Smooth muscle cell (in vitro differentiated cells): ENCODE measurements around the gene MSTO1. TPM values are rescaled to one million over a fixed set of nuclear protein-coding genes. Genes with fewer than 3 reads are reported as not detected.
"Not testable (repeated sequence)": the region's sequence is repeated elsewhere in the genome, so short reads cannot be mapped to it uniquely, and the experiment has no call there.

Experiments
- DNase-seq: peaks from one replicate; lab custom pipeline; 2025; ENCODE audit not compliant: unreplicated experiment; lab: John Stamatoyannopoulos, UW
- H2AFZ ChIP-seq: fragments of 200-600 bp; sonication (generic); 2 replicates; pipeline ENCODE4 v1.6.0; 2016; ENCODE audit warnings: antibody characterized with exemption, low read depth, mild to moderate bottlenecking
- H3F3A ChIP-seq: fragments of 200-600 bp; sonication (generic); 2 replicates; pipeline ENCODE4 v1.6.0; 2017; ENCODE audit warnings: antibody characterized with exemption, low read depth
- H3K27ac ChIP-seq: fragments of 200-600 bp; sonication (generic); 2 replicates; pipeline ENCODE4 v1.5.1; 2016; ENCODE audit warnings: low read depth, mild to moderate bottlenecking
- H3K27me3 ChIP-seq: fragments of 200-600 bp; sonication (generic); 2 replicates; pipeline ENCODE4 v1.6.1; 2016; ENCODE audit warnings: low read depth, mild to moderate bottlenecking
- H3K36me3 ChIP-seq: fragments of 200-600 bp; sonication (generic); 2 replicates; pipeline ENCODE4 v1.5.1; 2016; ENCODE audit warnings: low read depth
- H3K4me1 ChIP-seq: fragments of 200-600 bp; sonication (generic); 2 replicates; pipeline ENCODE4 v1.5.1; 2016; ENCODE audit warnings: low read depth
- H3K4me2 ChIP-seq: fragments of 200-600 bp; sonication (generic); 2 replicates; pipeline ENCODE4 v1.6.0; 2016; ENCODE audit warnings: mild to moderate bottlenecking
- H3K4me3 ChIP-seq: fragments of 200-600 bp; sonication (generic); 2 replicates; pipeline ENCODE4 v1.5.1; 2016; ENCODE audit warnings: mild to moderate bottlenecking
- H3K79me2 ChIP-seq: fragments of 200-600 bp; sonication (generic); 2 replicates; pipeline ENCODE4 v1.6.0; 2016; ENCODE audit warnings: low read depth, mild to moderate bottlenecking
- H3K9ac ChIP-seq: fragments of 200-600 bp; sonication (generic); 2 replicates; pipeline ENCODE4 v1.6.0; 2016; ENCODE audit warnings: low read depth
- H3K9me3 ChIP-seq: fragments of 200-600 bp; sonication (generic); replicated peaks from 2 replicates; pipeline ENCODE4 v1.5.1; 2016; ENCODE audit warnings: low read depth
- H4K20me1 ChIP-seq: fragments of 200-600 bp; sonication (generic); 2 replicates; pipeline ENCODE4 v1.6.0; 2016; ENCODE audit warnings: low read depth
- CTCF ChIP-seq: fragments of 200-600 bp; sonication (generic); IDR thresholded peaks from 2 replicates; pipeline ENCODE4 v1.5.1; 2017; ENCODE audit warnings: borderline replicate concordance, mild to moderate bottlenecking, antibody characterized with exemption; ENCODE audit not compliant: insufficient read depth, poor library complexity, severe bottlenecking
- WGBS: methylation state at CpG from one replicate; pipeline ENCODE4 v1.1.7; 2016; ENCODE audit warnings: low lambda C conversion rate; 5-methylcytosine and 5-hydroxymethylcytosine counted together
- polyA plus RNA-seq: library from polyadenylated mRNA; unstranded; fragments of >200 nt; fragmentation: Nextera tagmentation; extraction: Ambion mirVana; gene quantifications from 2 replicates; pipeline ENCODE4 v1.2.1, GENCODE V29; 2016
- total RNA-seq: library from RNA; depleted of rRNA; stranded (reverse); fragments of >200 nt; gene quantifications from 2 replicates; pipeline ENCODE4 v1.2.3, GENCODE V29; 2014

Gene MSTO1
- total and polyA plus RNA-seq, 2 experiments from 2014 or later, result 17.5 to 41.2 TPM

GRCh38 chr1:155598842-155599331, 11.1 kb upstream of the MSTO1 start:
- H3F3A ChIP-seq, result peaks cover 8% of the 10 kb centered on the region
- no peaks in the 10 kb centered on the region for H3K36me3 ChIP-seq
- 9% methylated on average over 12 of the region's 12 CpGs for WGBS
- no peaks in the 10 kb centered on the region for H3K27me3 ChIP-seq
- peak overlapping the region; percentile 33 for H3K27ac ChIP-seq
- no peaks in the 10 kb centered on the region for H3K9me3 ChIP-seq
- H3K79me2 ChIP-seq, result no peaks in the 10 kb centered on the region
- peaks cover 6% of the 10 kb centered on the region for H3K4me1 ChIP-seq
- no peak for TF ChIP-seq CTCF
- H3K4me3 ChIP-seq, result peak overlapping the region; percentile 24
- H3K4me2 ChIP-seq, result peak overlapping the region; percentile 73
- peak overlapping the region; percentile 5 for H3K9ac ChIP-seq
- no peaks in the 10 kb centered on the region for H4K20me1 ChIP-seq
- H2AFZ ChIP-seq, result peak overlapping the region; percentile 41
- DNase-seq, result peak; percentile 1

GRCh38 chr1:155599828-155600572, 10.0 kb upstream of the MSTO1 start:
- not testable (repeated sequence) for H3K79me2 ChIP-seq, H4K20me1 ChIP-seq, DNase-seq, H3K9me3 ChIP-seq, H3K4me3 ChIP-seq, H3F3A ChIP-seq, H3K4me1 ChIP-seq, H3K36me3 ChIP-seq, H3K27me3 ChIP-seq, H3K9ac ChIP-seq
- Histone ChIP-seq H2AFZ (peak overlapping the region; percentile 69), H3K4me2 (peak overlapping the region; percentile 73), H3K27ac (peak overlapping the region; percentile 31)
- WGBS, result 11% methylated on average over 12 of the region's 12 CpGs

GRCh38 chr1:155607708-155608107, 2.3 kb upstream of the MSTO1 start:
- Histone ChIP-seq H3K9ac (no peak overlapping the region), H3K27ac (no peak overlapping the region), H3K36me3 (no peaks in the 10 kb centered on the region), H4K20me1 (no peaks in the 10 kb centered on the region), H3K79me2 (no peaks in the 10 kb centered on the region), H3K4me3 (no peak overlapping the region), H3K27me3 (no peaks in the 10 kb centered on the region), H3F3A (no peaks in the 10 kb centered on the region), H3K9me3 (no peaks in the 10 kb centered on the region), H3K4me1 (no peaks in the 10 kb centered on the region), H2AFZ (no peak overlapping the region), H3K4me2 (no peak overlapping the region)
- WGBS, result 96% methylated on average over 7 of the region's 7 CpGs
- TF ChIP-seq CTCF, result no peak
- DNase-seq, result no peak

- no peak for TF ChIP-seq CTCF
- no peaks in the 10 kb centered on the region for H3K27me3 ChIP-seq
- H4K20me1 ChIP-seq, result no peaks in the 10 kb centered on the region
- H3K9me3 ChIP-seq, result no peaks in the 10 kb centered on the region
- H3K4me2 ChIP-seq, result no peak overlapping the region
- H3K4me1 ChIP-seq, result no peaks in the 10 kb centered on the region
- 97% methylated on average over 9 of the region's 9 CpGs for WGBS
- no peaks in the 10 kb centered on the region for H3K79me2 ChIP-seq
- H3F3A ChIP-seq, result no peaks in the 10 kb centered on the region
- no peak overlapping the region for H3K4me3 ChIP-seq
- no peak overlapping the region for H3K27ac ChIP-seq
- H2AFZ ChIP-seq, result no peak overlapping the region
- H3K36me3 ChIP-seq, result no peaks in the 10 kb centered on the region
- H3K9ac ChIP-seq, result no peak overlapping the region
- no peak for DNase-seq
These were observed 1.2 kb upstream of the MSTO1 start for GRCh38 chr1:155608888-155609225.

GRCh38 chr1:155610257-155610647, 234 bp downstream of the MSTO1 start:
- not testable (repeated sequence) for H3K9me3 ChIP-seq, DNase-seq, H3K4me1 ChIP-seq, H2AFZ ChIP-seq, H4K20me1 ChIP-seq, H3K36me3 ChIP-seq, H3K79me2 ChIP-seq, H3K27me3 ChIP-seq, H3K9ac ChIP-seq, H3F3A ChIP-seq, H3K27ac ChIP-seq
- H3K4me2 ChIP-seq, result peak overlapping the region; percentile 78
- 17% methylated on average over 1 of the region's 33 CpGs for WGBS
- H3K4me3 ChIP-seq, result peak overlapping the region; percentile 74

- not testable (repeated sequence) for H4K20me1 ChIP-seq, H3K9me3 ChIP-seq, H3K4me1 ChIP-seq, H3K4me3 ChIP-seq, H3K9ac ChIP-seq, DNase-seq, H3K79me2 ChIP-seq, H2AFZ ChIP-seq, H3F3A ChIP-seq, H3K27me3 ChIP-seq, H3K4me2 ChIP-seq, H3K36me3 ChIP-seq, H3K27ac ChIP-seq
- WGBS, result no CpG with 5 or more reads among the region's 2 CpGs
These were observed 3.2 kb downstream of the MSTO1 start for GRCh38 chr1:155613226-155613625.
